Subcutaneous adipose tissue (tissue), 4 donors: Measurements from ENCODE around the gene SLC43A2. TPM values are rescaled to one million over a fixed set of nuclear protein-coding genes. Genes with fewer than 3 reads are reported as not detected.

ENCODE experiments used
- CTCF ChIP-seq: fragments of 450-650 bp; IDR thresholded peaks from one replicate; pipeline ENCODE4 v1.5.1; 2016; ENCODE audit warnings: low read depth, mild to moderate bottlenecking, control low read depth, antibody characterized with exemption, moderate library complexity
- total RNA-seq, 4 donors: library from RNA; depleted of rRNA; stranded (reverse); fragments of >200 nt; gene quantifications; one replicate each; pipeline ENCODE4 v1.1.0, GENCODE V29; 2016

The SLC43A2 gene
- total RNA-seq, 4 donors from 2014 or later = 7.3 to 25.6 (median 16.7) TPM

GRCh38 chr17:1645207-1646171, 16.9 kb upstream of the SLC43A2 start, which contains the start of gene SCARF1:
SCARF1 (minus strand) TSS chr17:1645732; CDS start chr17:1645697, 35 bp downstream.
- no peak for TF ChIP-seq CTCF

- TF ChIP-seq CTCF = no peak
Measured at GRCh38 chr17:1644493-1645206, 16.0 kb upstream of the SLC43A2 start.

- no peak for TF ChIP-seq CTCF
Measured at GRCh38 chr17:1643999-1644492, 15.4 kb upstream of the SLC43A2 start.

- no peak for TF ChIP-seq CTCF
Measured at GRCh38 chr17:1643293-1643998, 14.8 kb upstream of the SLC43A2 start.

- TF ChIP-seq CTCF = no peak
Measured at GRCh38 chr17:1641065-1641403, 12.4 kb upstream of the SLC43A2 start.

GRCh38 chr17:1640329-1641064, 11.9 kb upstream of the SLC43A2 start:
- TF ChIP-seq CTCF = no peak
